Upper lobe of left lung (tissue), 4 donors: ENCODE data around the gene PPHLN1.

Experiments
- POLR2A ChIP-seq, 4 donors: fragments of 450-650 bp; IDR thresholded peaks; one replicate each; pipeline ENCODE4 v1.5.1; 2016 to 2017; ENCODE audit warnings: antibody characterized with exemption in 4 of 4, mild to moderate bottlenecking in 2 of 4
- TF ChIP-seq, protein P1 (sequence below), 6 experiments: fragments of 450-650 bp in 4 of 6; fragments of 200-600 bp in 2 of 6; sonication (generic) in 2 of 6; IDR thresholded peaks; one replicate each; pipeline ENCODE4 v1.5.1; 2016 to 2019; ENCODE audit warnings: antibody characterized with exemption in 6 of 6

DNA sequence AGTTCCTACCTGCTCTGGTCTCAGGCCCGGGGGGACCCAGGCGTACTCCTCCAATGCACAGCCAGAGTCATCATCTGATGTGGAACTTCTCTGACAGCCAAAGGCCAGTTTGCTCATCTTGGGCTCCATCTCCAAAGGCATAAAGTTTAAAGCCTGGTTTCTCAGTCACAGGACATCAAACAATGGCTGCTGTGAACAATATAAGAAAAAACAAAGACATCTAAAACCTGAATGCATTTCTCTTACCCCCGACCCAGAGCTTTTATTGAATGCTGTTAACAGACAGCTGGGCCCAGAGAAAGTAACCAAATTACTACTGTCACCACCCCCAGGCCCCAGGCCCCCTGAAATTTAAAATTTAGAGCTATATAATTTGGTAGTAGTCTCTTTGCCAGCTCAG, 146.4 kb downstream of the PPHLN1 start:
- TF ChIP-seq, protein P1, sequence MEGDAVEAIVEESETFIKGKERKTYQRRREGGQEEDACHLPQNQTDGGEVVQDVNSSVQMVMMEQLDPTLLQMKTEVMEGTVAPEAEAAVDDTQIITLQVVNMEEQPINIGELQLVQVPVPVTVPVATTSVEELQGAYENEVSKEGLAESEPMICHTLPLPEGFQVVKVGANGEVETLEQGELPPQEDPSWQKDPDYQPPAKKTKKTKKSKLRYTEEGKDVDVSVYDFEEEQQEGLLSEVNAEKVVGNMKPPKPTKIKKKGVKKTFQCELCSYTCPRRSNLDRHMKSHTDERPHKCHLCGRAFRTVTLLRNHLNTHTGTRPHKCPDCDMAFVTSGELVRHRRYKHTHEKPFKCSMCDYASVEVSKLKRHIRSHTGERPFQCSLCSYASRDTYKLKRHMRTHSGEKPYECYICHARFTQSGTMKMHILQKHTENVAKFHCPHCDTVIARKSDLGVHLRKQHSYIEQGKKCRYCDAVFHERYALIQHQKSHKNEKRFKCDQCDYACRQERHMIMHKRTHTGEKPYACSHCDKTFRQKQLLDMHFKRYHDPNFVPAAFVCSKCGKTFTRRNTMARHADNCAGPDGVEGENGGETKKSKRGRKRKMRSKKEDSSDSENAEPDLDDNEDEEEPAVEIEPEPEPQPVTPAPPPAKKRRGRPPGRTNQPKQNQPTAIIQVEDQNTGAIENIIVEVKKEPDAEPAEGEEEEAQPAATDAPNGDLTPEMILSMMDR (IDR thresholded peaks at IDR 0.05), result no peak
- no peak for TF ChIP-seq POLR2A (IDR thresholded peaks at IDR 0.05)
